C4-2B (cell line): ENCODE data around the gene WHRN.

ENCODE experiments used
- H3K27ac ChIP-seq: fragments of 450-650 bp; 2 replicates; pipeline ENCODE4 v1.5.1; 2017
- CTCF ChIP-seq: fragments of 450-650 bp; conservative IDR thresholded peaks from 2 replicates; pipeline ENCODE4 v1.5.1; 2017; ENCODE audit warnings: mild to moderate bottlenecking
- ZFX ChIP-seq: fragments of 450-650 bp; IDR thresholded peaks from 2 replicates; pipeline ENCODE4 v1.6.1; 2017

WHRN gene

GRCh38 chr9:114386886-114387679 is 118.2 kb downstream of the WHRN start:
- TF ChIP-seq ZFX (no peak), CTCF (no peak)
- H3K27ac ChIP-seq: no peak overlapping the region

- no peak overlapping the region for H3K27ac ChIP-seq
- TF ChIP-seq CTCF: no peak
- TF ChIP-seq ZFX: no peak
Measured at GRCh38 chr9:114386361-114386885, 118.8 kb downstream of the WHRN start.

- H3K27ac ChIP-seq: no peak overlapping the region
- TF ChIP-seq CTCF (no peak), ZFX (no peak)
Measured at GRCh38 chr9:114385397-114386181, 119.7 kb downstream of the WHRN start.

- H3K27ac ChIP-seq: no peak overlapping the region
- TF ChIP-seq CTCF (no peak), ZFX (no peak)
Measured at GRCh38 chr9:114384836-114385396, 120.4 kb downstream of the WHRN start.

- H3K27ac ChIP-seq: no peak overlapping the region
- TF ChIP-seq ZFX: no peak
- TF ChIP-seq CTCF: no peak
Measured at GRCh38 chr9:114384341-114384740, 120.9 kb downstream of the WHRN start.

- TF ChIP-seq CTCF: no peak
- no peak for TF ChIP-seq ZFX
- H3K27ac ChIP-seq: no peak overlapping the region
Measured at GRCh38 chr9:114383521-114384231, 121.6 kb downstream of the WHRN start.
